Panc1 (cell line): ENCODE results near the gene SNHG17.
"Not testable (repeated sequence)": the region's sequence is repeated elsewhere in the genome, so short reads cannot be mapped to it uniquely, and the experiment has no call there.

Source experiments
- POLR2AphosphoS5 ChIP-seq: IDR thresholded peaks from 2 replicates; pipeline ENCODE4 v1.6.1; 2012; ENCODE audit warnings: mild to moderate bottlenecking, low read depth, low read length, moderate library complexity
- SIN3A ChIP-seq: IDR thresholded peaks from 2 replicates; pipeline ENCODE4 v1.6.1; 2012; ENCODE audit warnings: low read depth, mild to moderate bottlenecking, low read length, moderate library complexity, borderline replicate concordance; ENCODE audit not compliant: insufficient read depth
- TCF7L2 ChIP-seq: IDR thresholded peaks from 2 replicates; pipeline ENCODE4 v1.6.1; 2011; ENCODE audit warnings: mild to moderate bottlenecking, low read depth, low read length, inconsistent platforms
- TF ChIP-seq, protein P1 (sequence below): fragments of 450-650 bp; IDR thresholded peaks from 2 replicates; pipeline ENCODE4 v1.5.1; 2017; ENCODE audit warnings: mild to moderate bottlenecking
- TF ChIP-seq, protein P2 (sequence below), 2 experiments: IDR thresholded peaks; 2 replicates each; pipeline ENCODE4 v1.6.1; 2011 to 2012; ENCODE audit warnings: low read depth in 2 of 2, control low read depth in 1 of 2, low read length in 1 of 2, mild to moderate bottlenecking in 1 of 2, moderate library complexity in 1 of 2; ENCODE audit not compliant: insufficient read depth in 1 of 2

DNA sequence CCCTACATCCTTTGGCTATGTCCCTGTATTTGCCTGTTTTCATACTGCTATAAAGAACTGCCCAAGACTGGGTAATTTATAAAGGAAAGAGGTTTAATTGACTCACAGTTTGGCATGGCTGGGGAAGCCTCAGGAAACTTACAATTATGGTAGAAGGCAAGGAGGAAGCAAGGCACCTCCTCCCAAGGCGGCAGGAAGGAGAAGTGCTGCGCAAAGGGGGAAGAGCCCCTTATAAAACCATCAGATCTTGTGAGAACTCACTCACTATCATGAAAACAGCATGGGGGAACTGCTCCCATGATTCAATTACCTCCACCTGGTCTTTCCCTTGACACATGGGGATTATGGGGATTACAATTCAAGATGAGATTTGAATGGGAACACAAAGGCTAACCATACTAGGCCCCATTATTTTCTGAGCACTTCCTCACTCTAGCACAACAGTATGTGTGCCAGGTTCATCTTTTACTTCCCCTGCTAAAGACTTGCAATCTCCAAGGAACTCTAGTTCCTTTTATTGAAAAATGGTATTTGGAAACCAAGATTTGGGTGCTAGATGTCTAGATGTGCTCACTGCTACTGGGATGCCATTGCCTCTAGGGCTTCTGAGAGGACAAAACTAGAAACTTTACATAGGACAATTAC, 39.3 kb downstream of the SNHG17 start:
- TF ChIP-seq TCF7L2, POLR2AphosphoS5, SIN3A: not testable (repeated sequence)
- TF ChIP-seq, protein P1, sequence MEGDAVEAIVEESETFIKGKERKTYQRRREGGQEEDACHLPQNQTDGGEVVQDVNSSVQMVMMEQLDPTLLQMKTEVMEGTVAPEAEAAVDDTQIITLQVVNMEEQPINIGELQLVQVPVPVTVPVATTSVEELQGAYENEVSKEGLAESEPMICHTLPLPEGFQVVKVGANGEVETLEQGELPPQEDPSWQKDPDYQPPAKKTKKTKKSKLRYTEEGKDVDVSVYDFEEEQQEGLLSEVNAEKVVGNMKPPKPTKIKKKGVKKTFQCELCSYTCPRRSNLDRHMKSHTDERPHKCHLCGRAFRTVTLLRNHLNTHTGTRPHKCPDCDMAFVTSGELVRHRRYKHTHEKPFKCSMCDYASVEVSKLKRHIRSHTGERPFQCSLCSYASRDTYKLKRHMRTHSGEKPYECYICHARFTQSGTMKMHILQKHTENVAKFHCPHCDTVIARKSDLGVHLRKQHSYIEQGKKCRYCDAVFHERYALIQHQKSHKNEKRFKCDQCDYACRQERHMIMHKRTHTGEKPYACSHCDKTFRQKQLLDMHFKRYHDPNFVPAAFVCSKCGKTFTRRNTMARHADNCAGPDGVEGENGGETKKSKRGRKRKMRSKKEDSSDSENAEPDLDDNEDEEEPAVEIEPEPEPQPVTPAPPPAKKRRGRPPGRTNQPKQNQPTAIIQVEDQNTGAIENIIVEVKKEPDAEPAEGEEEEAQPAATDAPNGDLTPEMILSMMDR, result not testable (repeated sequence)
- TF ChIP-seq, protein P2, sequence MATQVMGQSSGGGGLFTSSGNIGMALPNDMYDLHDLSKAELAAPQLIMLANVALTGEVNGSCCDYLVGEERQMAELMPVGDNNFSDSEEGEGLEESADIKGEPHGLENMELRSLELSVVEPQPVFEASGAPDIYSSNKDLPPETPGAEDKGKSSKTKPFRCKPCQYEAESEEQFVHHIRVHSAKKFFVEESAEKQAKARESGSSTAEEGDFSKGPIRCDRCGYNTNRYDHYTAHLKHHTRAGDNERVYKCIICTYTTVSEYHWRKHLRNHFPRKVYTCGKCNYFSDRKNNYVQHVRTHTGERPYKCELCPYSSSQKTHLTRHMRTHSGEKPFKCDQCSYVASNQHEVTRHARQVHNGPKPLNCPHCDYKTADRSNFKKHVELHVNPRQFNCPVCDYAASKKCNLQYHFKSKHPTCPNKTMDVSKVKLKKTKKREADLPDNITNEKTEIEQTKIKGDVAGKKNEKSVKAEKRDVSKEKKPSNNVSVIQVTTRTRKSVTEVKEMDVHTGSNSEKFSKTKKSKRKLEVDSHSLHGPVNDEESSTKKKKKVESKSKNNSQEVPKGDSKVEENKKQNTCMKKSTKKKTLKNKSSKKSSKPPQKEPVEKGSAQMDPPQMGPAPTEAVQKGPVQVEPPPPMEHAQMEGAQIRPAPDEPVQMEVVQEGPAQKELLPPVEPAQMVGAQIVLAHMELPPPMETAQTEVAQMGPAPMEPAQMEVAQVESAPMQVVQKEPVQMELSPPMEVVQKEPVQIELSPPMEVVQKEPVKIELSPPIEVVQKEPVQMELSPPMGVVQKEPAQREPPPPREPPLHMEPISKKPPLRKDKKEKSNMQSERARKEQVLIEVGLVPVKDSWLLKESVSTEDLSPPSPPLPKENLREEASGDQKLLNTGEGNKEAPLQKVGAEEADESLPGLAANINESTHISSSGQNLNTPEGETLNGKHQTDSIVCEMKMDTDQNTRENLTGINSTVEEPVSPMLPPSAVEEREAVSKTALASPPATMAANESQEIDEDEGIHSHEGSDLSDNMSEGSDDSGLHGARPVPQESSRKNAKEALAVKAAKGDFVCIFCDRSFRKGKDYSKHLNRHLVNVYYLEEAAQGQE (IDR thresholded peaks at IDR 0.05; ENCODE audit: insufficient read depth in 1 of 2, low read depth in 2 of 2, low read length in 1 of 2), result not testable (repeated sequence)
